HFFc6 (cell line): ENCODE results near the gene DDX42. TPM values are rescaled to one million over a fixed set of nuclear protein-coding genes. Genes with fewer than 3 reads are reported as not detected.

ENCODE experiments used
- DNase-seq: peaks from one replicate; pipeline ENCODE4 v3.0.0-alpha.2; 2018
- H3K27ac Mint-ChIP-seq: 2 replicates; pipeline ENCODE4 v1.8.0; 2020; ENCODE audit warnings: mild to moderate bottlenecking, mixed read lengths
- H3K27me3 Mint-ChIP-seq: 2 replicates; pipeline ENCODE4 v1.8.0; 2021; ENCODE audit warnings: mild to moderate bottlenecking, moderate library complexity, mixed read lengths; ENCODE audit not compliant: insufficient read depth
- H3K36me3 Mint-ChIP-seq: 2 replicates; pipeline ENCODE4 v1.8.0; 2021; ENCODE audit warnings: low read depth, mixed read lengths
- H3K4me1 Mint-ChIP-seq: 2 replicates; pipeline ENCODE4 v1.8.0; 2020; ENCODE audit warnings: low read depth, mixed read lengths
- H3K4me3 Mint-ChIP-seq: 2 replicates; pipeline ENCODE4 v1.8.0; 2020; ENCODE audit warnings: mild to moderate bottlenecking, moderate library complexity, mixed read lengths
- H3K9me3 Mint-ChIP-seq: 2 replicates; pipeline ENCODE4 v1.8.0; 2020; ENCODE audit warnings: mild to moderate bottlenecking, mixed read lengths
- total RNA-seq, 6 experiments: library from RNA; stranded (reverse); fragmentation: NEBNext Ultra II Directional; extraction: Animal tissue kit (Norgen Biotek cat#: 25700); gene quantifications; 2 replicates in 1 of 6; 3 replicates in 5 of 6; pipeline ENCODE4 v1.2.3, GENCODE V29; 2021
- TF ChIP-seq, protein P1 (sequence below): fragments of 200-600 bp; sonication (generic); IDR thresholded peaks from 2 replicates; pipeline ENCODE4 v1.5.0; 2021; ENCODE audit warnings: antibody characterized with exemption, mild to moderate bottlenecking

DDX42 gene
- total RNA-seq, 6 experiments from 2014 or later: 76.2 to 88.4 (median 80.2) TPM

DNA sequence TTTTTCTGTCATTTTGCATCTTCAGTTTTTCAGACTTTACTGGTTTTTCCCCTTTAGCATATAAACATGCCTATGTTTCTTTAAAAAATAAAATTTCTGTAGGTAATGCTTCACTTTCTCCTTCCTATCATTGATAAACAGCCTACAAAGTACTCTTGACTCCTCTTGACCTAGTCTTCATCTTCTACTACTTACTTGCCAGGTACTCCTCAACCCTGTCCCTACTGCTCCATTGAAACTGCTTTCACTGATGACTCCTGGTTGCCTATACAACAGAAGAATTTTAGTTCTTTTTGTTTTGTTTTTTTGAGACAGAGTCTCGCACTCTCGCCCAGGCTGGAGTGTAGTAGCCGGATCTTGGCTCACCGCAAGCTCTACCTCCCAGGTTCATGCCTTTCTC is 7.0 kb downstream of the DDX42 start:
- TF ChIP-seq, protein P1, sequence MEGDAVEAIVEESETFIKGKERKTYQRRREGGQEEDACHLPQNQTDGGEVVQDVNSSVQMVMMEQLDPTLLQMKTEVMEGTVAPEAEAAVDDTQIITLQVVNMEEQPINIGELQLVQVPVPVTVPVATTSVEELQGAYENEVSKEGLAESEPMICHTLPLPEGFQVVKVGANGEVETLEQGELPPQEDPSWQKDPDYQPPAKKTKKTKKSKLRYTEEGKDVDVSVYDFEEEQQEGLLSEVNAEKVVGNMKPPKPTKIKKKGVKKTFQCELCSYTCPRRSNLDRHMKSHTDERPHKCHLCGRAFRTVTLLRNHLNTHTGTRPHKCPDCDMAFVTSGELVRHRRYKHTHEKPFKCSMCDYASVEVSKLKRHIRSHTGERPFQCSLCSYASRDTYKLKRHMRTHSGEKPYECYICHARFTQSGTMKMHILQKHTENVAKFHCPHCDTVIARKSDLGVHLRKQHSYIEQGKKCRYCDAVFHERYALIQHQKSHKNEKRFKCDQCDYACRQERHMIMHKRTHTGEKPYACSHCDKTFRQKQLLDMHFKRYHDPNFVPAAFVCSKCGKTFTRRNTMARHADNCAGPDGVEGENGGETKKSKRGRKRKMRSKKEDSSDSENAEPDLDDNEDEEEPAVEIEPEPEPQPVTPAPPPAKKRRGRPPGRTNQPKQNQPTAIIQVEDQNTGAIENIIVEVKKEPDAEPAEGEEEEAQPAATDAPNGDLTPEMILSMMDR: no peak
- Mint-ChIP-seq H3K27ac (peak overlapping the region; percentile 42), H3K36me3 (peaks cover 26% of the 10 kb centered on the region), H3K27me3 (no peaks in the 10 kb centered on the region; the same call in 1 of the 2 replicates), H3K4me3 (peak overlapping the region; percentile 5; the same call in 1 of the 2 replicates), H3K9me3 (no peaks in the 10 kb centered on the region), H3K4me1 (peaks cover 71% of the 10 kb centered on the region)
- DNase-seq: no peak

- peak overlapping the region; percentile 34 for H3K27ac Mint-ChIP-seq
Measured at GRCh38 chr17:63783522-63783921, 9.6 kb downstream of the DDX42 start.

GRCh38 chr17:63785556-63785955 is 11.6 kb downstream of the DDX42 start:
- no peaks in the 10 kb centered on the region for H3K9me3 Mint-ChIP-seq
- peak; percentile 40 for DNase-seq
- H3K4me3 Mint-ChIP-seq: no peak overlapping the region
- H3K36me3 Mint-ChIP-seq: peaks cover 4% of the 10 kb centered on the region; the same call in 1 of the 2 replicates
- TF ChIP-seq, protein P1: no peak
- peak overlapping the region; percentile 33; the same call in 1 of the 2 replicates for H3K27ac Mint-ChIP-seq
- H3K4me1 Mint-ChIP-seq: peaks cover 40% of the 10 kb centered on the region
- H3K27me3 Mint-ChIP-seq: no peaks in the 10 kb centered on the region; the same call in 1 of the 2 replicates

More at GRCh38 chr17:63783522-63783921, 9.6 kb downstream of the DDX42 start:
- DNase-seq: no peak
- peaks cover 16% of the 10 kb centered on the region for H3K36me3 Mint-ChIP-seq
- TF ChIP-seq, protein P1: no peak
- H3K4me1 Mint-ChIP-seq: peaks cover 55% of the 10 kb centered on the region
- no peaks in the 10 kb centered on the region for H3K9me3 Mint-ChIP-seq
- no peak overlapping the region for H3K4me3 Mint-ChIP-seq
- no peaks in the 10 kb centered on the region; the same call in 1 of the 2 replicates for H3K27me3 Mint-ChIP-seq

DNA sequence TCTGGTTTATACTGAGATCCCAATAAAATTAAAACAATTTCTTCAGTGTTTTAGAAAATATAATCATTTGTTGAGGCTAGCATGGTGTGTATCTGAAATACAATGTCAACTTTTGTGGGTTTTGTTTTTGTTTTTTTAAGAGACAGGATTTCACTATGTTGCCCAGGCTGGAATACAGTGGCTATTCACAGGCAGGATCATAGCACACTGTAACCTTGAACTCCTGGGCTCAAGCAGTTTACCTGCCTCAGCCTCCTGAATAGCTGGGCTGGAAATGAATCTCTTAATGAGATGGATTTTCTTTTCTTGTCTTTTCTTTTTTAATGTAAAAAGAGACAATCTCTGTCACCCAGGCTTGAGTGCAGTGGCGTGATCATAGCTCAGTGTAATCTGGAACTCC is 12.1 kb downstream of the DDX42 start:
- H3K4me3 Mint-ChIP-seq: no peak overlapping the region
- H3K36me3 Mint-ChIP-seq: peaks cover 4% of the 10 kb centered on the region; the same call in 1 of the 2 replicates
- no peak overlapping the region for H3K27ac Mint-ChIP-seq

GRCh38 chr17:63786971-63787711 is 13.2 kb downstream of the DDX42 start:
- Mint-ChIP-seq H3K9me3 (no peaks in the 10 kb centered on the region), H3K27me3 (no peaks in the 10 kb centered on the region; the same call in 1 of the 2 replicates), H3K4me3 (no peak overlapping the region), H3K36me3 (peaks cover 6% of the 10 kb centered on the region; the same call in 1 of the 2 replicates), H3K27ac (no peak overlapping the region), H3K4me1 (peaks cover 30% of the 10 kb centered on the region)
- TF ChIP-seq, protein P1: no peak
- DNase-seq: no peak

More for the DNA sequence above, 12.1 kb downstream of the DDX42 start:
- TF ChIP-seq, protein P1: no peak
- H3K9me3 Mint-ChIP-seq: no peaks in the 10 kb centered on the region
- no peaks in the 10 kb centered on the region; the same call in 1 of the 2 replicates for H3K27me3 Mint-ChIP-seq
- H3K4me1 Mint-ChIP-seq: peaks cover 35% of the 10 kb centered on the region
- no peak for DNase-seq
